Measurements from ENCODE around the gene TXNL4A.

- TF ChIP-seq POLR2AphosphoS5 (IDR thresholded peaks at IDR 0.05; ENCODE audit: low read depth, low read length) (no peak), POLR2A (IDR thresholded peaks at IDR 0.05; ENCODE audit: low read depth, low read length) (no peak)
Measured at GRCh38 chr18:79935098-79935480, 53.3 kb downstream of the TXNL4A start.
